NCI-H446 treated with DMSO at 0.1 percent for 48 hours (cell line): Measurements from ENCODE around the gene ITGA1.

Experiments used
- DNase-seq: peaks from one replicate; lab custom pipeline; 2025; lab: John Stamatoyannopoulos, UW

ITGA1 gene

GRCh38 chr5:52897238-52897614, 109.5 kb downstream of the ITGA1 start:
- no peak for DNase-seq

DNA sequence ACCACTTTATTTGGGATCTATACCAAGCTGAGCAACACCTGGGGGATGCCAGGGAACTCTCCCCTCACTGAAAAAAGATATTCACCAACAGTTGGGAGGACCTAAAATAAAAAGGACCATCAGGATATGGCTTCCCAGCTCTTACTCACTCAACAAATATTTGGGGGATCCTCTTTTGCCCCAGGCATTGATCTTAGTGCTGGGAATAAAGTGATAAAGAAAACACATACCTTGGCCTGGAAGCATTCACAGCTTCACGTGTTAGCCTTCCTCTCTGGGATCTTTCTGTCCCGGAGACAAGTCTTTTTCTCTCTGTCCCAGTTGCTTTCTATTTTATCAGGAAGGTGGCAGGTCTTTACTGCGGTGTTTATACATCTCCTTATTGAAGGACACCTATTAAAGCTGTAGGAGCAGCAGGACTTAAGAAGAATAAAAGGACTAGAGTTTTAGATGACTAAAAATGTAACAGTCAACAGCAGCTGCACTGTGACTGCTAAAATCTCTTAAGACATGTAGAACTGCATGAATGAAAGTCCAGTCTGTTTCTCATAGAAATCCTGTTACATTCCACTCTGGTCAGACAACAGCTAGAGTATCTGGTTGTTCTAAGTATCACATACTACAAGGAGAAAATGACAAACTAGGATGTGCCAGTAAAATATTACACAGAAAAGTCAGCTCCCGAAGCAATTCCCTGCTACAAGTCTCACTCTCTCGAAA, 111.4 kb downstream of the ITGA1 start:
- DNase-seq: no peak

GRCh38 chr5:52903142-52903541, 115.4 kb downstream of the ITGA1 start:
- DNase-seq: no peak

DNA sequence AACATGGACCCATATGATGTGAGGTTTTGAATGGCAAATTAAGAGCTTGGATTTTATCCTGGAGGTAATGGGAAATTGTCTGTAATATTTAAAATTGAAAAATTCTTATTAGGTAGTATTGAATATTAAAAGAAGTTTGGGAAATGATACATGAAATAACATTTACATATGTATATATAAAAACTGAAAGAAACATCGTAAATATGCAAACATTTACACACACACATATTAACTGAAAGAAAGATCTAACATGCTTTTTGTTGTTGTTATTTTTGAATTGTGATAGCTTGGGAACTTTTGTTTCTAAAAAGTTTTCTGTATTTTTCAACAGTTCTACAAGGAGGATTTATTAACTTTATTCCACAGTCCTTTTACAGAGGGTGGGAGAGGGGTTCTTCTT, 118.6 kb downstream of the ITGA1 start:
- DNase-seq: no peak

- no peak for DNase-seq
Measured at GRCh38 chr5:52906845-52907244, 119.1 kb downstream of the ITGA1 start.

DNA sequence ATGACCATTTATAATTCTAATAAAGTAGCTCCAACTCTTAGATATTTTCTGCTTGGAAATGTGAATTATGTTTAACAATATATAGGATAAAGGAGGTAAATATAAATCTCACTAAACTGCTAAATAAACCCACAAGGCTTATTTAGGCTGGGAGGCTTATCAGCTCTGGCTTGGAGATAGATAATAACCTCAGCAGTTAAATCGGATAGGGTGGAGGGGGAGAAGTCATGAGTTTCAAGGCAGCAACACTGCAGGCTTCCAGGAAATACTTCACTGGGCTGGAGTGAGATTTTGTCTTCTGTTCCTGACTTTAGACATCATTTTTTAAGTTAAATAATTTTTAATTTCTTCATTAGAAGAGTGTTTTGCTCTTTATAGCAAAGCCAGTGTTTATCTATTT, 121.5 kb downstream of the ITGA1 start:
- DNase-seq: no peak

GRCh38 chr5:52910071-52910470, 122.4 kb downstream of the ITGA1 start:
- no peak for DNase-seq

DNA sequence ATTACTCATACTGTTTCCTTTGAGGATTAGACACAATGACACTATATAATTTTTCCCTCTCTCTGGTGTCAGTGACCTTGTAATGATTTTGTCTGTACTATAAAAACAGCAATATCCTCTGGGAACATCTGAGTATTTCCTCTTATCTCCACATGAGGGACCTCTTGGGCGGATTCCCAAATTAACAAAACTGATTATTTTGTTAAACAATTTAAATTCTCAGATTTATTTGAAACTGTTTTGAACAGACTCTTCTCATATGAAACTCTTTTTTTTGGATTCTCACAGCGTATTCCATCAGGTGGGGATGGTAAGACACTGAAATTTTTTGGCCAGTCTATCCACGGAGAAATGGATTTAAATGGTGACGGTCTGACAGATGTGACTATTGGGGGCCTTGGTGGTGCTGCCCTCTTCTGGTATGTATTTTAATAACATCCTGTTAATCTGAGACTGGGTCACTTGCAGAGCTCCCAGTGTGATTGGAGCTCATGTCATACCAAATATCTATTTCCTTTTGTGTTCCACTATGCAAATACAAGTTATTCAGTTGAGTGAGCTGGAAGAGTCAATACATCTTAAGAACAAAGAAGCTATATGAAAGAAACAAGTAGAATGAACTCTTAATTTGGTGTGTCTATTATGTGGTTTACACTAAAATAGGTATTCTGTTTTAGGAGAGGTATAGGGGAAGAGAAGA, 127.6 kb downstream of the ITGA1 start:
- DNase-seq: peak; percentile 56

DNA sequence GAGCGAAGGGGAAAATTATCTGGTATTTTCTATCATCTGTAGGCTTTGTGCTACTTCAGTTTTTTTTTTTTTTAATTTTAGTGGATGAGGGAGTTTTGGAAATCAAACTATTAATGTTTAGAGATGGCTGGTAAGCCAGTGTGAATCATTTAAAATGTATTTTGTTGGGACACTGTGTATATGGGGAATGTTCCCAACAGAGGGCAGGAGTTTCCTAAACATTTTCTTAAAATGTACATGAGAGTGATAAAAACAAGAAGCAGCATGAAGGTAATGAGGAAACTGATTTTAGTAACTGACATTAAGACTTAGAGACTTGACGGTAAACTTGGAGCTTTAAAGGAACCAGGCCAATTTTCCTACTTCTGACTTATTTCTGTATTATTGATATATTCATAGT, 133.2 kb downstream of the ITGA1 start:
- no peak for DNase-seq

DNA sequence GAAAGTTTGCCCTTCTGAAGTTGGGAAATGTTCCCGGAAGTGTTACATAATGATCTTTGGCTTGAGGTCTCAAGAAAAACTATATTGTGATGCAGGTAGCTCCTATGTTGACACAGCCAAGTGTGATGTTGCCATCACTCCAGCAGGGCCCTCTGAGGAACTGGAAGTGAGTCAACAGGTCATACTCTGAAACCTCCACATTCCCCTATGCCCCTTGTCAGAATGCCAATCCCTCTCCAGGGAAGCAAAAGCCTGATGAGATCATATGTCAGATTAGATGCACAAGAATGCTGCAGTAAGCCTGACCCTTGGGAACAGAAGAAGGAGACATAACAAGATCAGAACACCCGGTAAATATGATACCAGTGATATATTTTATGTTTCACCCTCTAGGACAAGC, 134.7 kb downstream of the ITGA1 start:
- no peak for DNase-seq

- no peak for DNase-seq
Measured at GRCh38 chr5:52924456-52924855, 136.7 kb downstream of the ITGA1 start.

- DNase-seq: no peak
Measured at GRCh38 chr5:52925001-52925400, 137.3 kb downstream of the ITGA1 start.

- DNase-seq: no peak
Measured at GRCh38 chr5:52928689-52929088, 141.0 kb downstream of the ITGA1 start.

DNA sequence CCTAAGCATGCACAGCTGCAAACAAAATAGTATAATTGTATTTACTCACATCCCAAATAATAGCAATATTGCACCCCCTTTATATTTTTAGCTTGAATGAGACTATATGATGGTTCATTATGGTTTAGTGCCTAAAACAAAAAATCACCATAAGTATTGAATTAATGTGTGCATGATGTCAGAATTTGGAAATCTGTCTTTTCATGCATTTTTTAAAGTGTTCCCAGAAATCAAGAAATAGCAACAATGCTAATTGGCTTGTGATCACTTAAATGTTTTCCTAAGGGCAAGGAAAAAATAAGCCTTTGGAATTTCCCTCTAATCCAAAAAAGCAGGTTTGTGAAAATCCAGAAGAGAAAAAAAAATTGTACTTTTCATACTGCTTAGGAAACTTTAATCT, 150.5 kb downstream of the ITGA1 start:
- DNase-seq: no peak

- DNase-seq: no peak
Measured at GRCh38 chr5:52943285-52943684, 155.6 kb downstream of the ITGA1 start.

GRCh38 chr5:52943808-52944207, 156.1 kb downstream of the ITGA1 start:
- no peak for DNase-seq

GRCh38 chr5:52945040-52945439, 157.3 kb downstream of the ITGA1 start:
- DNase-seq: no peak

DNA sequence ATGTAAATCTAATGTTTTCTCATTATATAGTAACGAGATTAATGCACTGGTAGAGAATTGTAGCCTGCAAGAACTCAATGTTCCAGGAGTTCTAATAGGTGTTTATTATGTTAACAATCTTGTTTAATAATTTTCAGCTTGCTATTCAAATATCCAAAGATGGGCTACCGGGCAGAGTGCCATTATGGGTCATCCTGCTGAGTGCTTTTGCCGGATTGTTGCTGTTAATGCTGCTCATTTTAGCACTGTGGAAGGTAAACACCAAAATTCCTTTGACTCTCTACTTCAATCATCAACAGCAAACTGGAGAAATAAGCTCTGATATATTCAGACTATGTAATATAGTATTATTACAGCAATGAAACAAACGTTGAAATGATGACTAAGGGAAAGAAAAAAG, 159.5 kb downstream of the ITGA1 start:
- DNase-seq: no peak

- no peak for DNase-seq
Measured at GRCh38 chr5:52947851-52948250, 160.1 kb downstream of the ITGA1 start.

- DNase-seq: peak; percentile 4
Measured at GRCh38 chr5:52948418-52949076, 160.8 kb downstream of the ITGA1 start.

- no peak for DNase-seq
Measured at GRCh38 chr5:52950686-52951085, 163.0 kb downstream of the ITGA1 start.

GRCh38 chr5:52952483-52952882, 164.8 kb downstream of the ITGA1 start:
- DNase-seq: no peak

DNA sequence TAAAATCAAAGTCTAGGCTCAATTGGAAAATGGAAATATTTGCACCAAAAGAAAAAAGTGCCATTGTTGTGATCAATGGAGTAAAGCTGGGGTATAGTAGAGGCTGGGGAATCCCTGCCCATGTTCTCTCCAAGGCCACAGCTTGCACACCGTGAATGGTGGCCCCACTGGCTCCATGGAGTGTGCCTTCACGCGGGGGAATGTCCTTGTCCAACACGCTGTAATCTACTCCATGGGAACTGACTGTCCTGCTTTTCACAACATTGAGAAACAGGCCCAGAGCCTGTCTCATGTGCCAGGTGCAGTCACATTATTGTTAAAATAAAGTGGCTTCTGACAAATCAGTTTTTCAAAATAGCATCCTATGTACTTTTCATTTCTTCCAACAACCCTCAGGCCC, 168.3 kb downstream of the ITGA1 start:
- no peak for DNase-seq
